ENCODE data around the gene STAG3. TPM values are rescaled to one million over a fixed set of nuclear protein-coding genes. Genes with fewer than 3 reads are reported as not detected.
"Not testable (repeated sequence)": the region's sequence is repeated elsewhere in the genome, so short reads cannot be mapped to it uniquely, and the experiment has no call there.

Gene STAG3
- total RNA-seq, 1 experiment from 2014 or later, result 1.3 TPM

DNA sequence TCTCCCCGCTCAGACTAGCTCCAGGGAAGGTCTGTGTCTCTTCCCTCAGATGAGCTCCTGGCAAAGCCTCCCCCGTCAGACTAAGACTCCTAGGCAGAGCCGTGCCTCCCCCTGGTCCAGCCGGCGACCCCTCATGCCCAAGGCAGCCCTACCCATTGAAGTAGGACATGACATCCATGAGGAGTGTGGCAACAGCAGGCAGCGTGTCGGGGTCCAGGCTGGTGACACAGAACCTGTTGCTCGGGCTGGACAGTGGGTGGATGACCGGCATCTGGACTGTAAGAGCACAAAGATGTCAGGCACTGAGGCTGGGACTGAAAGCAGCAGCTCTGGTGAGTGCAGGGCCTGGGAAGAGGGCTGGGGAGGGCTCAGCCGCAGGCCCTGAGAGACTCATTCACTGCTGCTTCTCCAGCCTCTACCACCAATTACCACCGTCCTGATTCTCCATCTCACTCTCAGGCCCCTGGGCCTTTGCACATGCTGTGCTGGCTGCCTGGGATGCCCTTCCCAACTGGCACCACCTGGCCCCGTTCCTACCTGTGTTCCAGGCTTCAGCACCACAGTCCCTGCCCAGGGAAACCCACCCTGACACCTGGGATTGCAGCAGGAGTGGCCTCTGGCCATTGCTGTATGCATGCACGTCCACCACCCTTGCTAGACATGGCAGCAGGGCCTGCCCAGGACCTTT is 44.9 kb downstream of the STAG3 start:
- H3K27me3 ChIP-seq, result no peaks in the 10 kb centered on the region
- H3K4me1 ChIP-seq, result no peaks in the 10 kb centered on the region
- no peak overlapping the region for H3K4me3 ChIP-seq
- DNase-seq, result no peak
- no peaks in the 10 kb centered on the region for H3K9me3 ChIP-seq (replicated peaks)
- H3K27ac ChIP-seq, result no peak overlapping the region
- H3K36me3 ChIP-seq, result no peaks in the 10 kb centered on the region

DNA sequence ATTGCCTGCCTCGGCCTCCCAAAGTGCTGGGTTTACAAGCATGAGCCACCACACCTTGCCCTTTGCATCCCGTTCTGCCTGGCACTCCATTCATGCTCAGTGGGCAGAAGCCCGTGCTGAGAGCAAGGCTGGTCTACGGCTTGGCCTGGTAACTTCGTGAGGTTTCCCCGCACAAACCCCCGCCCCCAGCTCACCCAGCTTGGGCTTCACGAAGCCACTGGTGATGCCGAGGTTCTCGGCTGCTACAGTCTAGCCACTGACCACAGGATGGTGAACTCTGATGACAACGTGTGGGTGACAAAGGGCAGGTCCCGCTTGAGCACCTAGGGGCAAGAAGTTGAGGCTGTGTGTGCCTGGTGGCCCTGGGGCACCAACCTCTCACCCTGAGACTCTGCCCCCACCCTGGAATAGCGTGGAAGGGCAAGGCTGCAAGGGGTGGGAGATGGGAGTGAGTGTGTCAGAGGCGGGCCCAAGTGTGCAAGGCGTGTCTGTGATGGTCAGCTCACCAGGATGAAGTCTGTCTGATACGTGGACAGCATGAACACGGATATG is 45.7 kb downstream of the STAG3 start:
- not testable (repeated sequence) for H3K27ac ChIP-seq

DNA sequence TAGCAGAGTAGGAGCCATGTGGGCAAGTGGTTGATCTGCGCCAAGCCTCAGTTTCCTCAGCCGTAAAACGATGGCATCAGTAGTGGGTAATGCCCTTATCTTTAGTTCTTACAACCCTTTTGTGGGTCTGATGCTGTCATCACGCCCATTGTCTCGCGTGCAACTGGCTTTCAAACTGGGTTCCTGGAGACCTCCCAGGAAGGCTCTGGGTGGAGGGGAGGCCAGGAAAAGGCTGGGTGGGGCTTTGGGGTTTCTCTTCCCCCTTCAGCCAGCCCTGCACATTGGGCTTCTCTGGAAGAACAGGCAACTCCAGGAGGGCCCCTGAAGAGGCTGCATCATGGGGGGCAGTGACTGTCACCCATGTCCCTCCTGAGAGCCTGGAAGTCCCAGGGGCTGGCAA is 47.2 kb downstream of the STAG3 start:
- H3K4me3 ChIP-seq; H3K36me3 ChIP-seq; DNase-seq; H3K9me3 ChIP-seq (replicated peaks); H3K27me3 ChIP-seq; H3K27ac ChIP-seq; H3K4me1 ChIP-seq: not testable (repeated sequence)

More for the DNA sequence above, 45.7 kb downstream of the STAG3 start:
- DNase-seq; H3K27me3 ChIP-seq; H3K4me1 ChIP-seq; H3K36me3 ChIP-seq; H3K4me3 ChIP-seq; H3K9me3 ChIP-seq (replicated peaks): not testable (repeated sequence)

DNA sequence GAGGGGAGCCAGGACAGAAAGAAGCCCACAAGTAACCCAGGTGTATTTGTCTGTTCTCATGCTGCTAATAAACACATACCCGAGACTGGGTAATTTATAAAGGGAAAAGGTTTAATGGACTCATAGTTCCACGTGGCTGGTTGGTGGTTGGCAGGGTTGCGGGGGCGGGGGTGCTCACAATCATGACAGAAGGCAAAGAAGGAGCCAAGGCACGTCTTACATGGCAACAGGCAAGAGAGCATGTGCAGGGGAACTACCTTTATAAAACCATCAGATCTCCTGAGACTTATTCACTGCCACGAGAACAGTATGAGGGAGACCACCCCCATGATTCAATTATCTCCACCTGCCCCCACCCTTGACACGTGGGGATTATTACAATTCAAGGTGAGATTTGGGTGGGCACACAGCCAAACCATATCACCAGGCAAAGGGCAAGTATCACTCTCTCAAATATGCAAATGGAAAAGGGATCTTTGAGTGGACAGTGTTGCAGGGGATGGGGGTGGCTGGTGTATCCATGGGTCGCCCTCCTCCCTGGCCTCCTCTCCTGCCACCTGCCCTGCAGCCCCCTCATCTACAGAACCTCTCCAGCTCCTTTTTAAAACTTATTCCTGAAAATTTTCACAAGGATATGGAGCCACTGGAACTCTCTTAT is 57.1 kb downstream of the STAG3 start:
- not testable (repeated sequence) for H3K36me3 ChIP-seq; H3K27me3 ChIP-seq; DNase-seq; H3K27ac ChIP-seq; H3K9me3 ChIP-seq (replicated peaks); H3K4me1 ChIP-seq; H3K4me3 ChIP-seq

DNA sequence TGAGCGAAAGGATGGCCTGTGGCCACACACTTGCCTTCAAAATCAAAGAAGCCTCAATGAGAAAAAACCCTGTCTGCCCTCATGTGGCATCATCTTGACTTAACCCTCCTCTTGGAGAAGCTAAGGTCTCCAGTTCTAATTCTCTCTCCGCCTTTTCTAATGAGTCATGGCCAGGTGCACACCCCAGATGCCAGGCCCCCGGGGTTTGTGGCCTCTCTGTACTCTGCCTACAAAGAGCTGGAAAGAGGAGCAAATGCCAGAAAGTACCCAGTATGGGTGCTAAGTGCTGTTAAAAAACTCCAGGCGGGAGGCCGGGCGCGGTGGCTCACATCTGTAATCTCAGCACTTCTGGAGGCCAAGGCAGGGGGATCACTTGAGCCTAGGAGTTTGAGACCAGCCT is 62.3 kb downstream of the STAG3 start:
- not testable (repeated sequence) for H3K36me3 ChIP-seq; H3K4me1 ChIP-seq; H3K9me3 ChIP-seq (replicated peaks); H3K27me3 ChIP-seq; H3K4me3 ChIP-seq; H3K27ac ChIP-seq
- peak; percentile 24 to 51 for DNase-seq

DNA sequence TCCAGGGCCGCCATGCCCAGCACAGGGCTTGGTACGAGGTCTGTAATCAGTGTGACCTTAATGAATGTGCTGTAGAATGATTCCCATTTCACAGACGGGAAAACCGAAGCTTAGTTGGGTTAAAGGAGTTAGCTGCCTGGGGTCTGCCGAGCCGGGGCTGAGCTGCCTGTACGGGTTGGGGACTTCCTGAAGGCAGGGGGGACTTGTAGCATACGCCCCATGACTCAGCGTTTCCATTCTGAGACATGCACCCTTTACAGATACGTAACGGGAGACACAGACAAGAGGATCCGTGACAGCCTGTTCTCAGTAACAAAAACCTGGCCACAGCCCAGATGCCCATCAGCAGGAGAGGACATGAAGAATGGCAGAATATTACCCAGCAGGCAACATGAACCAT is 65.7 kb downstream of the STAG3 start:
- H3K36me3 ChIP-seq; H3K4me3 ChIP-seq; DNase-seq; H3K27ac ChIP-seq; H3K9me3 ChIP-seq (replicated peaks); H3K27me3 ChIP-seq: not testable (repeated sequence)
- H3K4me1 ChIP-seq, result peaks cover 17% of the 10 kb centered on the region

DNA sequence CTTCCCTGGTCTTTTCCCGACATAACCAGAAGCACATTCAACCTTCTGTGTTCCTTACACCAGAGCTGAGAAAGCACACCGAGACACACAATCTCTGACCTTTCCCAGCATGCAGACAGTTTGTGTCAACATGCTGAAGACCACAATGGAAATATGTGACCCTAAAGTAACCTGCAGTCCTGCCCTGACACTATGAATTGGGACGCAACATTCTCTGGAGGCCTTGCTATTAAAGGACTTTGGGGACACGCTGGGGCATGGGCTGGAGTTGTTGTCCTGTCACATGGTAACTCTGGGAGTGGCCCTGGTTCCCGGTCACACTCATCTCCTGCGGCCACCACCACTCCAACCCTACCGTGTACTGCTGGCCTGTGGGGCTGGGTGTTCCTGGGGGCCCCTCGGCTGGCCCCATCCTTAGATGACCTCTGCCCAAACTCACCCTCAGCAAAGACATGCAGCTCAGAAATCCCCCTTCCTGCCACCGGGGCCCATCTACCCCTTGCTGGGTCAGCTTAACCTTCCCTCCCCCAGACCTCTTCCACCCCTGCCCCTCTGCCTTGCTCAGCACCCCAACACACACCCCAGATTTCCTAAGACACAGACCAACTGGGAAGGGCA is 67.4 kb downstream of the STAG3 start:
- H3K27me3 ChIP-seq; H3K4me3 ChIP-seq; DNase-seq; H3K27ac ChIP-seq; H3K9me3 ChIP-seq (replicated peaks); H3K36me3 ChIP-seq: not testable (repeated sequence)
- H3K4me1 ChIP-seq, result peaks cover 14% of the 10 kb centered on the region

DNA sequence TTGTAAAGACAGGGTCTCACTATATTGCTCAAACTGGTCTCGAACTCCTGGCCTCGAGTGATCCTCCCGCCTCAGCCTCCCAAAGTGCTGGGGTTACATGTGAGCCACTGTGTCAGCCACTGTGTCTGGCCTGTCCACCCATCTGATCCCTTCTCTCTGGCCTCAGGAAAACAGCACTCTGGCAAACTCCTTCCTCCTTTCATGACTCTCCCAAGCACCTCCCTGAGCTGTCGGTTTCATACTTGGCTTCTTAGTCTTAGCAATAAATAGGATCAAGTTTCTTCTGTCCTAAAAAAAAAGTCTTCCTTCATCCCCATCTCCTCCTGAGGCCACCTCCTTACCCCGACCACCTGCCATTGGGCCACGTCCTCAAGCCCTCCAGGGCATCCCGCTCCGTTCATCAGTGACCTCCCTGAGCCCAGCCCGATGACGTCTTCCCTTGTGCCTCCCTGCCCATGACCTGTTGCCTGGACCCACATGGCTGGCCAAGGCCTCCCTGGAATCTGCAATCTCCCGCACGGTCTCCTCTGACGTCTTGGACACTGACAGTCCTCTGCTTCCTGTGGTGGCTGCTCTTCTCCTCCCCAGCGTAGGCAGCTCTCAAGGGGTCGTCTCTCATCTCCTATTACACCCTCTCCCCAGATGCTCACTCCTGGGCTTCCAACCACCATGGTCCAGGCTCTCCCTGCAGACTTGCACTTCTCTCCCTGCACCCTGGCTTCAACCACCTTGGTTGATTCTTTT is 68.6 kb downstream of the STAG3 start:
- not testable (repeated sequence) for H3K36me3 ChIP-seq; H3K4me3 ChIP-seq; H3K27me3 ChIP-seq; H3K27ac ChIP-seq; H3K9me3 ChIP-seq (replicated peaks)
- peak; percentile 26 to 42 for DNase-seq
- H3K4me1 ChIP-seq, result peaks cover 14% of the 10 kb centered on the region

DNA sequence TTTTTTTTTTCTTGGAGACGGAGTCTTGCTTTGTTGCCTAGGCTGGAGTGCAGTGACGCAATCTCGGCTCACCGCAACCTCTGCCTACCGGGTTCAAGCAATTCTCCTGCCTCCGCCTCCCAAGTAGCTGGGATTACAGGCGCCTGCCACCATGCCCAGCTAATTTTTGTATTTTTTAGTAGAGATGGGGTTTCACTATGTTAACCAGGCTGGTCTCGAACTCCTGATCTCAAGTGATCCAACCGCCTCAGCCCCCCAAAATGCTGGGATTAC is 69.1 kb downstream of the STAG3 start:
- not testable (repeated sequence) for DNase-seq; H3K9me3 ChIP-seq (replicated peaks)
- H3K27ac ChIP-seq, result peak overlapping the region; percentile 5; the same call in 1 of the 2 replicates

DNA sequence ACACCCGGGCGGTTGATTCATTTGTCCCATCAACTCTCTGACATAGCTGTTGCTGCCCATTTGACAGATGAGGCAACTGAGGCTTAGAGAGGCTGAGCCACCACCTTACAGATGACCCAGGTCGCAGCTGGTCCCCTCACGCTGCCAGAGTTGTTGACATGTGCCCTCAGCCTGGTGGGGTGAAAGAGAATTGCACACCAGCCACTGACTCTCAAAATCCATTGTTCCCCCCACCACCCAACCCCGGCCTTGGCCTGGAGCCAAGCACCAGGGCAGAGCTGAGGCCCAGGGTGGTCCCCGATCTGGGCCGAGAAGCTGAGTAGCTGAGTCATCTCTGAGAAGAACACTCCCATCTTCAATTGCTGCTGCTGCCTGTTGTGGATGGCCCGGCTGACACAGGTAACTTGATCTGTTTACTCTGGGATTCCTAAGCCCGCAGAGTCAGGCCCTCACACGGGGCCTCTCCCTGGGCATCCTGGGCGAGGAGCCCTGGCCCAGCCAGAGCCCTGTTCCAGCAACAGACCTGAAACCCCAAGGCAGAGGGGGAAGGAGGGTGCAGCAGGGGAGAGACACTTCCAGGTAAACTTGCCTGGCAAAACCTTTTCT is 69.5 kb downstream of the STAG3 start:
- Histone ChIP-seq H3K27me3 (no peaks in the 10 kb centered on the region), H3K4me1 (peaks cover 14% of the 10 kb centered on the region), H3K4me3 (no peak overlapping the region), H3K9me3 (replicated peaks) (no peaks in the 10 kb centered on the region), H3K27ac (peak overlapping the region; percentile 5; the same call in 1 of the 2 replicates), H3K36me3 (no peaks in the 10 kb centered on the region)
- DNase-seq, result peak; percentile 97

More for the DNA sequence above, 69.1 kb downstream of the STAG3 start:
- H3K4me3 ChIP-seq, H3K27me3 ChIP-seq, H3K36me3 ChIP-seq: not testable (repeated sequence)
- peaks cover 14% of the 10 kb centered on the region for H3K4me1 ChIP-seq

DNA sequence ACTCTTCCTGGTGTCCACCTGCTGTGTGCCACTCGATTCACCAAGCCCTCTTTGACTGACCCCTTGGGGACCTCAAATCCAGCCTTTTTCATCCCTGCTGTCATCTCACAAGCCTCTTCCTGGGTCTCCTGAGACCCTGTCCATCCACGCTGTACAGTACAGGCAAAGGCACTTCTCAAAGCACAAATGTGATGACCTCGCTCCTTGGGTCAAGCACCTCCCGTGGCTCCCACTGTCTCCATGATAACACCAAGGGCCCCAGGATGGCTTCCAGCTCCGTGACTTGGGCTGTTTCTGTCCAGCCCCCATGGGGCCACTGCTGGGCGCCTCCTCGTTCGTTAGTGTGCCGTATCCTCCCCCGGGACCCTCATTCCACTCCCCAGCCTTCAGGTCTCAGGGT is 70.8 kb downstream of the STAG3 start:
- no peaks in the 10 kb centered on the region for H3K9me3 ChIP-seq (replicated peaks)
- H3K4me3 ChIP-seq, result no peak overlapping the region
- no peaks in the 10 kb centered on the region for H3K36me3 ChIP-seq
- peaks cover 14% of the 10 kb centered on the region for H3K4me1 ChIP-seq
- no peak overlapping the region for H3K27ac ChIP-seq
- DNase-seq, result no peak
- no peaks in the 10 kb centered on the region for H3K27me3 ChIP-seq

DNA sequence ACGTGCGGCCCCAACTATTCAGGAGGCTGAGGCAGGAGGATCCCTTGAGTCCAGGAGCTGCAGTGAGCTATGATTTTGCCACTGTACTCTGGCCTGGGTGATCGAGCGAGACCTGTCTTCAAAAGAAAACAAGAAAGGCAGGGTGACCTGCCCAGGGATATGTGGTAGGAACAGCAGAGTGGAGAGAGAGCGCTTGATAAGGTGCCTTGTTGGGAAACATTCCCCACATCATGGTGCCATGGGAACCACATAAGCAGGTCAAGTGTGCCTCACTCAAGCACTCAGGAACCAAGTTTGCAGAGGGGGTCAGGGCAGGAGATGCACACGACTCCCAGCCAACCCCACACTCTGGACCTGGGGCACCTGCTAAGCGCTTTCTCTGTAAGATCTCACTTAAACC is 79.3 kb downstream of the STAG3 start:
- Histone ChIP-seq H3K9me3 (replicated peaks) (no peaks in the 10 kb centered on the region), H3K4me3 (no peak overlapping the region), H3K4me1 (no peaks in the 10 kb centered on the region), H3K27ac (no peak overlapping the region), H3K27me3 (no peaks in the 10 kb centered on the region), H3K36me3 (no peaks in the 10 kb centered on the region)
- no peak for DNase-seq

DNA sequence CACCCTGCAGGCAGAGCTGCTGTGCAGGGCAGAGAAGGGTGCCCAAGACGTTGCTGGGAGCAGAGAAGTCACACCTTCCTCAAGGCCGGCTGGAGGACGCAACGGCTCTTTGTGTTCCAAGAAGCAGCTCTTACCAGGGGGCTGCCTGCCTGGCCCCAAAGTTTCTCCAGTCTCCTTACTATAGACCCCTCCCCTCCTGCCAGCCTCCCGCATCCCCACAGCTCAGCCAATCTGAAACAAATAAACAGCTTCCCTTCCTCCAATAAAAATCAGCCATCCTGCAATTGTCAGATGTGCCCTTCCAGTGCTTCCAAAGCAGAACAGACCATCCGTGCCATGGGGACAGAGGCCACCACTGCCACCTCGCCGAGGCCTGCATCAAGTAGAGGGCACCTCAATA is 82.3 kb downstream of the STAG3 start:
- not testable (repeated sequence) for H3K27ac ChIP-seq; H3K27me3 ChIP-seq; H3K9me3 ChIP-seq (replicated peaks); H3K4me1 ChIP-seq; DNase-seq; H3K4me3 ChIP-seq; H3K36me3 ChIP-seq

DNA sequence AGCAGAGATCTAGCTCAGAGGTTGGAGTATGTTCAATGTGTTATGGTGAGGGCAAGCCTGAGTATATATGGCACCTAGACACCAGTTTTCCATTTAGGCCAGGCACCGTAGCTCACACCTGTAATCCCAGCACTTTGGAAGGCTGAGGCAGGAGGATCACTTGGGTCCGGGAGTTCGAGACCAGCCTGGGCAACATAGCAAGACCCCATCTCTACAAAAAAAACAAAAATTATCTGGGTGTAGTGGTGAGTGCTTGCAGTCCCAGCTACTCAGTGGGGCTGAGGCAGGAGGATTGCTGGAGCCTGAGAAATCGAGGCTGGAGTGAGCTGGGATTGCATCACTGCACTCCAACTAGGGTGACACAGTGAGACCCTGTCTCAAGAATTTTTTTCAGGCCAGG is 85.2 kb downstream of the STAG3 start:
- not testable (repeated sequence) for H3K4me3 ChIP-seq; H3K4me1 ChIP-seq; DNase-seq; H3K9me3 ChIP-seq (replicated peaks); H3K27ac ChIP-seq; H3K36me3 ChIP-seq; H3K27me3 ChIP-seq
